Caco-2 (cell line): ENCODE results near the gene CD244. TPM values are rescaled to one million over a fixed set of nuclear protein-coding genes. Genes with fewer than 3 reads are reported as not detected.
"Not testable (repeated sequence)": the region's sequence is repeated elsewhere in the genome, so short reads cannot be mapped to it uniquely, and the experiment has no call there.

Experiments used
- BruUV-seq: library from RNA; stranded (reverse); fragments of 400-500 nt; replicated peaks from 2 replicates; lab custom pipeline; 2021; lab: Mats Ljungman, UMichigan
- CTCF ChIA-PET: fragments of 300-600 bp; sonication (Branson Sonifier 250); formaldehyde crosslinking; loops from one replicate; lab custom pipeline; 2022; ENCODE audit warnings: antibody characterized with exemption; lab: Charles Lee
- POLR2A ChIA-PET: fragments of 300-600 bp; sonication (Branson Sonifier 250); formaldehyde crosslinking; loops from one replicate; lab custom pipeline; 2022; ENCODE audit warnings: antibody characterized with exemption; lab: Charles Lee
- DNase-seq, 2 experiments: peaks; one replicate each; pipeline versions ENCODE4 v3.0.0 to v3.0.0-alpha.2; 2020 to 2022
- H3K27me3 ChIP-seq: replicated peaks from 2 replicates; pipeline ENCODE4 v1.6.0; 2011; ENCODE audit warnings: low read length; ENCODE audit not compliant: control insufficient read depth, insufficient read depth
- H3K36me3 ChIP-seq: 2 replicates; pipeline ENCODE4 v1.5.1; 2011; ENCODE audit warnings: low read length; ENCODE audit not compliant: control insufficient read depth, insufficient read depth
- H3K4me1 ChIP-seq: fragments of 250-450 bp; sonication (Bioruptor Pico); 2 replicates; pipeline ENCODE4 v1.5.1; 2020; ENCODE audit warnings: mild to moderate bottlenecking
- H3K4me3 ChIP-seq: 2 replicates; pipeline ENCODE4 v1.5.1; 2011; ENCODE audit warnings: low read depth, mild to moderate bottlenecking, control low read depth, low read length
- H3K9me3 ChIP-seq: fragments of 250-450 bp; sonication (Bioruptor Pico); 2 replicates; pipeline ENCODE4 v1.5.1; 2020; ENCODE audit warnings: mild to moderate bottlenecking, moderate library complexity
- H3K27ac Mint-ChIP-seq: one replicate; pipeline ENCODE4 v1.8.0; 2022; ENCODE audit warnings: mixed read lengths; ENCODE audit not compliant: unreplicated experiment
- H3K27me3 Mint-ChIP-seq: one replicate; pipeline ENCODE4 v1.8.0; 2022; ENCODE audit warnings: mixed read lengths; ENCODE audit not compliant: insufficient read depth, unreplicated experiment
- H3K36me3 Mint-ChIP-seq: one replicate; pipeline ENCODE4 v1.8.0; 2022; ENCODE audit warnings: mild to moderate bottlenecking, mixed read lengths; ENCODE audit not compliant: insufficient read depth, unreplicated experiment
- H3K4me1 Mint-ChIP-seq: one replicate; pipeline ENCODE4 v1.8.0; 2022; ENCODE audit warnings: low read depth, mixed read lengths; ENCODE audit not compliant: unreplicated experiment
- H3K4me3 Mint-ChIP-seq: one replicate; pipeline ENCODE4 v1.8.0; 2022; ENCODE audit warnings: mild to moderate bottlenecking, moderate library complexity, mixed read lengths; ENCODE audit not compliant: unreplicated experiment
- H3K9me3 Mint-ChIP-seq: one replicate; pipeline ENCODE4 v1.8.0; 2022; ENCODE audit warnings: mixed read lengths; ENCODE audit not compliant: unreplicated experiment
- intact Hi-C: fragments of 100-400 bp; cut with micrococcal nuclease; formaldehyde crosslinking; loops from one replicate; pipeline ENCODE4 v1.10.0; 2022; ENCODE audit not compliant: unreplicated experiment
- total RNA-seq: library from RNA; stranded (reverse); gene quantifications from 2 replicates; pipeline ENCODE4 v1.2.3, GENCODE V29; 2022
- TF ChIP-seq, protein P1 (sequence below), 2 experiments: fragments of 200-600 bp in 1 of 2; IDR thresholded peaks; 1 replicate in 1 of 2; 2 replicates in 1 of 2; pipeline versions ENCODE4 v1.5.1 to v1.8.0; 2011 to 2022; ENCODE audit warnings: antibody characterized with exemption in 1 of 2, control low read depth in 1 of 2, inconsistent platforms in 1 of 2, low read depth in 1 of 2, low read length in 1 of 2, mild to moderate bottlenecking in 1 of 2, moderate library complexity in 1 of 2; ENCODE audit not compliant: insufficient read depth in 1 of 2, severe bottlenecking in 1 of 2, unreplicated experiment in 1 of 2

The CD244 gene
- total RNA-seq, 1 experiment from 2014 or later, result 0.11 TPM

DNA sequence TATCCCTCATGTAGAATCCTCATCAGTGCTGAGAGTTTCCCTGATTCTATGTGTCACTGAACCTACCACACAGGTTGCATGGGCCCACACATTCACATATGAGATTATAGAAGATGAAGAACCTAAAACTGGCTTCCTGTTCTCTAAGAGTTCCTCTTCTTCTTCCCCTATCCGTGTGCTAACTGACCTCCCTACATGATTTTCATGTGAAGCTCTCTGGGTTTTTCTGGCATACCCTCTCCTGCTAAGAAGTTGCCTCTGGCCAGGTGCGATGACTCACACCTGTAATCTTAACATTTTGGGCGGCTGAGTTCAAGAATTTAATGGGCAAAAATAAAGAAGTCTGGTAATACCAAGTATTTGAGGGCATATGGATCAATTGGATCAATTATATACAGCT lies 5.5 kb upstream of the CD244 start:
- CTCF ChIA-PET, result no interaction called here
- Mint-ChIP-seq H3K4me3 (peak overlapping the region; percentile 39), H3K9me3 (no peaks in the 10 kb centered on the region), H3K27me3 (no peaks in the 10 kb centered on the region), H3K27ac (peak overlapping the region; percentile 40), H3K36me3 (peaks cover 5% of the 10 kb centered on the region), H3K4me1 (peaks cover 36% of the 10 kb centered on the region)
- Histone ChIP-seq H3K4me3 (no peak overlapping the region), H3K4me1 (peaks cover 46% of the 10 kb centered on the region), H3K27me3 (no peaks in the 10 kb centered on the region), H3K9me3 (peaks cover 7% of the 10 kb centered on the region; the same call in 1 of the 2 replicates), H3K36me3 (no peaks in the 10 kb centered on the region)
- BruUV-seq, result TSS peak; percentile 83
- intact Hi-C loops, result no loop called here
- POLR2A ChIA-PET, result no interaction called here
- TF ChIP-seq, protein P1, sequence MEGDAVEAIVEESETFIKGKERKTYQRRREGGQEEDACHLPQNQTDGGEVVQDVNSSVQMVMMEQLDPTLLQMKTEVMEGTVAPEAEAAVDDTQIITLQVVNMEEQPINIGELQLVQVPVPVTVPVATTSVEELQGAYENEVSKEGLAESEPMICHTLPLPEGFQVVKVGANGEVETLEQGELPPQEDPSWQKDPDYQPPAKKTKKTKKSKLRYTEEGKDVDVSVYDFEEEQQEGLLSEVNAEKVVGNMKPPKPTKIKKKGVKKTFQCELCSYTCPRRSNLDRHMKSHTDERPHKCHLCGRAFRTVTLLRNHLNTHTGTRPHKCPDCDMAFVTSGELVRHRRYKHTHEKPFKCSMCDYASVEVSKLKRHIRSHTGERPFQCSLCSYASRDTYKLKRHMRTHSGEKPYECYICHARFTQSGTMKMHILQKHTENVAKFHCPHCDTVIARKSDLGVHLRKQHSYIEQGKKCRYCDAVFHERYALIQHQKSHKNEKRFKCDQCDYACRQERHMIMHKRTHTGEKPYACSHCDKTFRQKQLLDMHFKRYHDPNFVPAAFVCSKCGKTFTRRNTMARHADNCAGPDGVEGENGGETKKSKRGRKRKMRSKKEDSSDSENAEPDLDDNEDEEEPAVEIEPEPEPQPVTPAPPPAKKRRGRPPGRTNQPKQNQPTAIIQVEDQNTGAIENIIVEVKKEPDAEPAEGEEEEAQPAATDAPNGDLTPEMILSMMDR (IDR thresholded peaks at IDR 0.05; ENCODE audit: insufficient read depth in 1 of 2, low read depth in 1 of 2, low read length in 1 of 2, severe bottlenecking in 1 of 2, unreplicated experiment in 1 of 2), result no peak
- no peak for DNase-seq

DNA sequence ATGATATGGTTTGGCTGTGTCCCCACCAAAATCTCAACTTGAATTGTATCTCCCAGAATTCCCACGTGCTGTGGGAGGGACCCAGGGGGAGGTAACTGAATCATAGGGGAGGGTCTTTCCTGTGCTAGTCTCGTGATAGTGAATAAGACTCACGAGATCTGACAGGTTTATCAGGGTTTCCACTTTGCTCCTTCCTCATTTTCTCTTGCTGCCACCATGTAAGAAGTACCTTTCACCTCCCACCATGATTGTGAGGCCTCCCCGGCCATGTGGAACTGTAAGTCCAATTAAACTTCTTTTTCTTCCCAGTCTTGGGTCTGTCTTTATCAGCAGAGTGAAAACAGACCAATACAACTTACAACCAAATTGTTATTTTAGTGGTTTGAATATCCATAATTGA lies 5.0 kb upstream of the CD244 start:
- H3K4me1 Mint-ChIP-seq, result peaks cover 41% of the 10 kb centered on the region
- peak overlapping the region; percentile 40 for H3K27ac Mint-ChIP-seq
- H3K27me3 Mint-ChIP-seq, CTCF ChIA-PET, H3K9me3 Mint-ChIP-seq, DNase-seq, H3K27me3 ChIP-seq, H3K4me3 ChIP-seq, POLR2A ChIA-PET, H3K36me3 ChIP-seq, intact Hi-C loops, H3K36me3 Mint-ChIP-seq, H3K9me3 ChIP-seq, BruUV-seq: not testable (repeated sequence)
- peaks cover 46% of the 10 kb centered on the region for H3K4me1 ChIP-seq
- peak overlapping the region; percentile 39 for H3K4me3 Mint-ChIP-seq

DNA sequence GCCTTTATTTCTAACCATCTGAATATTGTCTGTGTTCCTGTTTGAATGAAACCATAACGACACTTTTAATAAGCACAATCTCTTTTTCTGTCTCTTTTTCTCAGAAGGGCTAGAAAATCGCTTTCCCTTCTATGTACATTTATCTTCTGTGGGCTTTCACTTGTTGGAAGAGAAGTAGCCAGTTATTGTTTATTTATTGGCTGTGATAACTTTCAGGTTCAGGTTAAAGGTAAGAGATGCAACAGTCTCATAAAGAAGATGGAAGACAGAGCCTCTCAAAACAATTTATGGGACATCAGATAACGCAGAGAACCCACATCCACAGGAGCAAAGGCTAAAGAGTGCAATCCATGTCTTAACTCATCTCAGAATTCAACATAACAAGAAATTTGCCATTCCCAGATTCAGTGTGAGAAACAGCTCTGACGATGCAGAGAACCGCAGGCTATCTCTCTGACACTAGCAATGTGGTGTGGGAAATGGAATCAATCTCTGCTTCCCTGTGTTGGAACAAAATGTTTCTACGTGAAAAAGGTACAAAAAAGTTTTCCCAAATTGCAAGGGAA lies 4.1 kb upstream of the CD244 start:
- no peaks in the 10 kb centered on the region for H3K27me3 Mint-ChIP-seq
- Histone ChIP-seq H3K27me3 (no peaks in the 10 kb centered on the region), H3K36me3 (no peaks in the 10 kb centered on the region), H3K9me3 (0 out of 2 replicates have a peak, but pooled peaks cover 3% of the 10 kb centered on the region), H3K4me3 (no peak overlapping the region), H3K4me1 (peaks cover 46% of the 10 kb centered on the region)
- intact Hi-C loops, result loop anchor here (1.0 kb wide), 4 partner anchors 10 to 83 kb away; no protein-coding TSS in a partner anchor
- peak overlapping the region; percentile 55 for H3K27ac Mint-ChIP-seq
- no peak for DNase-seq
- ChIA-PET POLR2A (interaction anchor here (1.1 kb wide), 1 partner anchor 44 kb away, joined by 4 read pairs; no protein-coding TSS in a partner anchor), CTCF (interaction anchor here (1.1 to 1.4 kb wide), 3 partner anchors 75 to 88 kb away, joined by 4 to 6 read pairs (median 4); partner anchors contain the start of gene ITLN2)
- no TSS peak for BruUV-seq
- H3K9me3 Mint-ChIP-seq, result no peaks in the 10 kb centered on the region
- peak overlapping the region; percentile 25 for H3K4me3 Mint-ChIP-seq
- H3K4me1 Mint-ChIP-seq, result peaks cover 41% of the 10 kb centered on the region
- TF ChIP-seq, protein P1 (IDR thresholded peaks at IDR 0.05; ENCODE audit: insufficient read depth in 1 of 2, low read depth in 1 of 2, low read length in 1 of 2, severe bottlenecking in 1 of 2, unreplicated experiment in 1 of 2), result no peak
- H3K36me3 Mint-ChIP-seq, result peaks cover 5% of the 10 kb centered on the region
